Thoracic aorta (tissue), 2 donors: ENCODE measurements around the gene UGGT1. TPM values are rescaled to one million over a fixed set of nuclear protein-coding genes. Genes with fewer than 3 reads are reported as not detected.

Experiments
- ATAC-seq: fragments of 150-250 bp; one replicate; pipeline ENCODE4 v1.8.0; 2017; ENCODE audit warnings: low read depth; ENCODE audit not compliant: insufficient number of reproducible peaks, low FRiP score
- DNase-seq: peaks from one replicate; pipeline ENCODE4 v3.0.0-alpha.2; 2020; ENCODE audit warnings: low spot score
- H3K27ac ChIP-seq, 2 donors: fragments of 200-600 bp; sonication (generic); 1 replicate in 1 of 2; 2 replicates in 1 of 2; pipeline ENCODE4 v1.5.1; 2016; ENCODE audit warnings: mild to moderate bottlenecking in 2 of 2, moderate library complexity in 2 of 2
- H3K27me3 ChIP-seq: fragments of 200-600 bp; sonication (generic); replicated peaks from 2 replicates; pipeline ENCODE4 v1.6.0; 2016; ENCODE audit warnings: mild to moderate bottlenecking; ENCODE audit not compliant: insufficient read depth
- H3K36me3 ChIP-seq: fragments of 200-600 bp; sonication (generic); one replicate; pipeline ENCODE4 v1.5.1; 2016
- H3K4me1 ChIP-seq, 2 donors: fragments of 200-600 bp; sonication (generic); 1 replicate in 1 of 2; 2 replicates in 1 of 2; pipeline versions ENCODE4 v1.5.1 to v1.6.0; 2016; ENCODE audit warnings: low read depth in 2 of 2, mild to moderate bottlenecking in 1 of 2; ENCODE audit not compliant: control insufficient read depth in 1 of 2
- H3K4me3 ChIP-seq: fragments of 200-600 bp; sonication (generic); 2 replicates; pipeline ENCODE4 v1.5.1; 2016; ENCODE audit warnings: mild to moderate bottlenecking
- H3K9me3 ChIP-seq: fragments of 200-600 bp; sonication (generic); 2 replicates; pipeline ENCODE4 v1.5.1; 2016
- total RNA-seq, 2 donors: library from RNA; depleted of rRNA; stranded (reverse); fragments of >200 nt; gene quantifications; one replicate each; pipeline versions ENCODE4 v1.1.0 to v1.2.3, GENCODE V29; 2016
- TF ChIP-seq, protein P1 (sequence below): fragments of 200-600 bp; sonication (generic); IDR thresholded peaks from one replicate; pipeline ENCODE4 v1.5.1; 2019; ENCODE audit warnings: antibody characterized with exemption

The UGGT1 gene
- total RNA-seq, 2 donors from 2014 or later: 71.3 to 86.2 TPM

DNA sequence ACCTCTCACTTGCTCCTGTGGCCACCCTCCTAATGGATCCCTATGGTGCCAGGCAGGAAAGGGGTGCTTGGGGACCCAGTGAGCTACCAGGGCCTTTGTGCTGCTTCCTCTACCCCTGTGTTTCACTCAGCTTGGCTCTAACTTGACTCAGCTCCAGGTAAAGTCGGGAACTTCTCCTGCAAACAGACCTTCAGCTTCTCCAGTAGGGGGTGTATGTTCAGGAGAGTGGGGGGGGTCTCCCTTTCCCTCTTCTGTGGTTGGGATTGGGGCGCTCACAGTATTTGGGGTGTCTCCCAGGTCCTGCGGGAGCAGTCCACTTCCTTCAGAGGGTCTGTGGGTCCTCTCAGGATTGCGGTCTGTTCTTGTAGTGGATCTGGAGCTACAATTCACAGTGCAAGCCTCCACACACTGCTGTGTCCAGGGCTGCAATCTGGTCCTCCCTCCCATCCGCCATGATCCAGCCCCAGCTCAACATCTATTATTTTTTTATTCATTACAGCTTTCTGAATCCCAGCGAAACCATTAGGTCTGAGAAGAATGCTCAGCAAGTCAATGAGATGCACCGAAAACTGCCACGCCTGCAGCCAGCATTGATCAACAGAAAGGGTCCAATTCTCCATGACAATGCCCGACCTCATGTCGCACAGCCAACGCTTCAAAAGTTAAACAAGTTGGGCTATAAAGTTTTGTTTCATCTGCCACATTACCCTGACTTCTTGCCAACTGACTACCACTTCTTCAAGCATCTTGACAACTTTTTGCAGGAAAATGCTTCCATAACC is 36.7 kb upstream of the UGGT1 start:
- Histone ChIP-seq H3K36me3 (no peaks in the 10 kb centered on the region), H3K4me1 (no peaks in the 10 kb centered on the region), H3K27ac (no peak overlapping the region), H3K27me3 (no peaks in the 10 kb centered on the region), H3K9me3 (peaks cover 5% of the 10 kb centered on the region), H3K4me3 (no peak overlapping the region)
- no peak for ATAC-seq
- DNase-seq: no peak
- TF ChIP-seq, protein P1, sequence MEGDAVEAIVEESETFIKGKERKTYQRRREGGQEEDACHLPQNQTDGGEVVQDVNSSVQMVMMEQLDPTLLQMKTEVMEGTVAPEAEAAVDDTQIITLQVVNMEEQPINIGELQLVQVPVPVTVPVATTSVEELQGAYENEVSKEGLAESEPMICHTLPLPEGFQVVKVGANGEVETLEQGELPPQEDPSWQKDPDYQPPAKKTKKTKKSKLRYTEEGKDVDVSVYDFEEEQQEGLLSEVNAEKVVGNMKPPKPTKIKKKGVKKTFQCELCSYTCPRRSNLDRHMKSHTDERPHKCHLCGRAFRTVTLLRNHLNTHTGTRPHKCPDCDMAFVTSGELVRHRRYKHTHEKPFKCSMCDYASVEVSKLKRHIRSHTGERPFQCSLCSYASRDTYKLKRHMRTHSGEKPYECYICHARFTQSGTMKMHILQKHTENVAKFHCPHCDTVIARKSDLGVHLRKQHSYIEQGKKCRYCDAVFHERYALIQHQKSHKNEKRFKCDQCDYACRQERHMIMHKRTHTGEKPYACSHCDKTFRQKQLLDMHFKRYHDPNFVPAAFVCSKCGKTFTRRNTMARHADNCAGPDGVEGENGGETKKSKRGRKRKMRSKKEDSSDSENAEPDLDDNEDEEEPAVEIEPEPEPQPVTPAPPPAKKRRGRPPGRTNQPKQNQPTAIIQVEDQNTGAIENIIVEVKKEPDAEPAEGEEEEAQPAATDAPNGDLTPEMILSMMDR: no peak

DNA sequence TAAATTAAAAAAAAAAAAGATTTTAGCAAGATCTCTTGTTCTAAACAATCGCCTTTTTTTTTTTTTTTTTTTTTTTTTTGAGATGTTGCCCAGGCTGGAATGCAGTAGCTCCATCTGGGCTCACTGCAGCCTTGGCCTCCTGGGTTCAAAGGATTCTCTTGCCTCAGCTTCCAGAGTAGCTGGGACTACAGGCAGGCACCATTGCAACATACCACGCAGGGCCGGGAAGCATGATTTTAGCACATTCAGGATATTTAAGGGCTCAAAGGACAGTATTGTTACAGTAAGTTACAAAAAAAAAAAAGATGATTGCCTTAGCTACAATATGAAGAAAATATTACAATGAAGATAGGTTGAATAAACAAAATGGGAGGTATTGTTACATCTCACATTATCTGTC is 33.7 kb upstream of the UGGT1 start:
- TF ChIP-seq, protein P1: no peak
- Histone ChIP-seq H3K36me3 (no peaks in the 10 kb centered on the region), H3K4me1 (no peaks in the 10 kb centered on the region), H3K9me3 (no peaks in the 10 kb centered on the region), H3K4me3 (no peak overlapping the region), H3K27ac (no peak overlapping the region), H3K27me3 (no peaks in the 10 kb centered on the region)
- ATAC-seq (no peak), DNase-seq (no peak)

DNA sequence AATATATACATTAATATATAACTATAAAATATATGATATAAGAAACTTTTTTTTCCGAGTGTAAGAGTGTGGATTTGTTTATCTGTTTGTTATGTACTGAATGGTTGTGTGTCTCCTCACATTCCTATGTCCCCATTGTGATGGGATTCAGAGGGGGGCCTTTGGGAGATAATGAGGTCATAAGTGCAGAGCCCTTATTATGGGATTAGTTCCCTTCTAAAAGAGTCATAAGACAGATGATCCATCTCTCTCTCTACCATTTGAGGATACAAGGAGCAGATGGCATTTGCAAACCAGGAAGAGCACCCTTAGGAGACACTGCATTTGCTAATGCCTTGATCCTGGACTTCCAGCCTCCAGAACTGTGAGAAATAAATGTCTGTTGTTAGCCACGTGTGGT is 32.9 kb upstream of the UGGT1 start:
- no peaks in the 10 kb centered on the region for H3K27me3 ChIP-seq
- no peak overlapping the region for H3K27ac ChIP-seq
- no peak overlapping the region for H3K4me3 ChIP-seq
- DNase-seq: no peak
- no peaks in the 10 kb centered on the region for H3K9me3 ChIP-seq
- no peaks in the 10 kb centered on the region for H3K4me1 ChIP-seq
- TF ChIP-seq, protein P1: no peak
- ATAC-seq: no peak
- H3K36me3 ChIP-seq: no peaks in the 10 kb centered on the region

DNA sequence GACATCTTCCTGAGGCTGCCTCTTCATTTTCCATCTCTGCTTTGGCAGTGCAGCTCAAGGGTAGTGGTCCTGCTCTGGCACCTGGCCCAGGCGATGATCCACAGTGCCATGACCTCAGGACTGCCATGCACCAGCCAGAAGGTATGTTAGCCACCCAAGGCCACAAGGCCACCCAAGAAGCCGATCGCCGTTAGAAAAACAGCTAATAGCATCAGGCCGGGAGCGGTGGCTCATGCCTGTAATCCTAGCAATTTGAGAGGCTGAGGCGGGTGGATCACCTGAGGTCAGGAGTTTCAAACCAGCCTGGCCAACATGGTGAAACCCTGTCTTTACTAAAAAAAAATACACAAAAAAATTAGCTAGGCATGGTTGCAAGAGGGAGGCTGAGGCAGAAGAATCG is 28.4 kb upstream of the UGGT1 start:
- Histone ChIP-seq H3K9me3 (no peaks in the 10 kb centered on the region), H3K27ac (no peak overlapping the region), H3K27me3 (no peaks in the 10 kb centered on the region), H3K36me3 (no peaks in the 10 kb centered on the region), H3K4me1 (no peaks in the 10 kb centered on the region), H3K4me3 (no peak overlapping the region)
- ATAC-seq (no peak), DNase-seq (no peak)
- TF ChIP-seq, protein P1: no peak

DNA sequence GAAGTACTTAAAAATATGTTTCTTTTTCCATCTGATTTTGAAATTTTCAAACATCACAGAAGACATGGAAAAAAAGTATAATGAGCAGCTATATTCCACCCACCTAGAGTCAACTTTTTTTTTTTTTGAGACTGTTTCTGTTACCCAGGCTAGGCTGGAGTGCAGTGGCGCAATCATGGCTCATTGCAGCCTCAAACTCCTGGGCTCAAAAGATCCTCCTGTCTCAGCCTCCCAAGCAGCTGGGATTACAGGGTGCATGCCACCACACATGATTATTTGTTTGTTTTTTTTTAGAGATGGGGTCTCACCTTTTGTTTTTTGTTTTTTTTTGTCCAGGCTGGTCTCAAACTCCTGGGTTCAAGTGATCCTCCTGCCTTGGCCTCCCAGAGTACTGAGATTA is 26.6 kb upstream of the UGGT1 start:
- TF ChIP-seq, protein P1: no peak
- Histone ChIP-seq H3K4me1 (no peaks in the 10 kb centered on the region), H3K27me3 (no peaks in the 10 kb centered on the region), H3K27ac (no peak overlapping the region), H3K4me3 (no peak overlapping the region), H3K9me3 (no peaks in the 10 kb centered on the region), H3K36me3 (no peaks in the 10 kb centered on the region)
- no peak for DNase-seq
- no peak for ATAC-seq
